HEK293 (cell line): ENCODE measurements around the gene B3GNT8.

Experiments
- CTCF ChIA-PET: fragments of 350-600 bp; formaldehyde crosslinking; extraction: SDS; loops from one replicate; lab custom pipeline; 2021; ENCODE audit warnings: antibody characterized with exemption; lab: Yijun Ruan, JAX
- POLR2A ChIA-PET: fragments of 300-600 bp; formaldehyde crosslinking; extraction: SDS; loops from one replicate; lab custom pipeline; 2020; ENCODE audit warnings: antibody characterized with exemption, inconsistent platforms; lab: Yijun Ruan, JAX
- H3K27ac ChIP-seq: fragments of 200-500 bp; sonication (Bioruptor generic); 2 replicates; pipeline ENCODE4 v1.5.1; 2014; ENCODE audit warnings: low read depth, low read length, control low read depth, inconsistent platforms; ENCODE audit errors: extremely low read depth
- H3K36me3 ChIP-seq, 2 experiments: fragments of 200-500 bp in 1 of 2; sonication (Bioruptor generic) in 1 of 2; 1 replicate in 1 of 2; 2 replicates in 1 of 2; pipeline ENCODE4 v1.5.1; 2014 to 2017; ENCODE audit warnings: inconsistent platforms in 2 of 2, low read length in 2 of 2; ENCODE audit not compliant: control insufficient read depth in 2 of 2, insufficient read depth in 1 of 2
- H3K4me1 ChIP-seq: fragments of 200-500 bp; sonication (Bioruptor generic); 2 replicates; pipeline ENCODE4 v1.5.1; 2014; ENCODE audit warnings: mild to moderate bottlenecking, low read length, inconsistent platforms; ENCODE audit not compliant: control insufficient read depth, insufficient read depth
- H3K4me3 ChIP-seq: 2 replicates; pipeline ENCODE4 v1.5.1; 2011; ENCODE audit warnings: low read depth, mild to moderate bottlenecking, control low read depth, low read length, moderate library complexity
- H3K9me3 ChIP-seq: fragments of 200-500 bp; sonication (Bioruptor generic); 2 replicates; pipeline ENCODE4 v1.5.1; 2014; ENCODE audit warnings: low read depth, low read length, inconsistent platforms; ENCODE audit not compliant: control insufficient read depth, insufficient read depth
- GLIS1 ChIP-seq: fragments of 450-650 bp; formaldehyde crosslinking; IDR thresholded peaks from 2 replicates; pipeline ENCODE4 v1.5.1; 2016; ENCODE audit warnings: missing biosample characterization, missing genetic modification characterization
- HOXA7 ChIP-seq: sonication (generic); formaldehyde crosslinking; IDR thresholded peaks from 2 replicates; pipeline ENCODE4 v1.8.1; 2022; ENCODE audit warnings: missing genetic modification reagents, borderline replicate concordance
- HOXC10 ChIP-seq: sonication (generic); formaldehyde crosslinking; IDR thresholded peaks from 2 replicates; pipeline ENCODE4 v1.8.1; 2023; ENCODE audit warnings: mild to moderate bottlenecking, missing genetic modification reagents
- KLF10 ChIP-seq: fragments of 450-650 bp; IDR thresholded peaks from 2 replicates; pipeline ENCODE4 v1.5.1; 2018; ENCODE audit warnings: missing biosample characterization, mild to moderate bottlenecking, missing genetic modification characterization
- KLF7 ChIP-seq: fragments of 450-650 bp; formaldehyde crosslinking; IDR thresholded peaks from 2 replicates; pipeline ENCODE4 v1.5.1; 2016; ENCODE audit warnings: missing biosample characterization, missing genetic modification characterization, borderline replicate concordance
- OVOL3 ChIP-seq: fragments of 450-650 bp; formaldehyde crosslinking; IDR thresholded peaks from 2 replicates; pipeline ENCODE4 v1.5.1; 2016; ENCODE audit warnings: missing biosample characterization, missing genetic modification characterization
- RBAK ChIP-seq: fragments of 450-650 bp; formaldehyde crosslinking; IDR thresholded peaks from 2 replicates; pipeline ENCODE4 v1.5.1; 2016; ENCODE audit warnings: missing biosample characterization, missing genetic modification characterization
- SP3 ChIP-seq: fragments of 450-650 bp; formaldehyde crosslinking; IDR thresholded peaks from 2 replicates; pipeline ENCODE4 v1.5.1; 2016; ENCODE audit warnings: missing biosample characterization, missing genetic modification characterization
- YY2 ChIP-seq: fragments of 450-650 bp; formaldehyde crosslinking; IDR thresholded peaks from 2 replicates; pipeline ENCODE4 v1.5.1; 2016; ENCODE audit warnings: missing biosample characterization, missing genetic modification characterization
- ZBTB11 ChIP-seq: fragments of 450-650 bp; formaldehyde crosslinking; conservative IDR thresholded peaks from 2 replicates; pipeline ENCODE4 v1.5.1; 2016; ENCODE audit warnings: low read depth, missing biosample characterization, missing genetic modification characterization
- ZNF121 ChIP-seq: fragments of 450-650 bp; formaldehyde crosslinking; IDR thresholded peaks from 2 replicates; pipeline ENCODE4 v1.5.1; 2016; ENCODE audit warnings: missing biosample characterization, missing genetic modification characterization
- ZNF175 ChIP-seq: fragments of 450-650 bp; formaldehyde crosslinking; IDR thresholded peaks from 2 replicates; pipeline ENCODE4 v1.5.1; 2016; ENCODE audit warnings: missing biosample characterization, missing genetic modification characterization
- ZNF19 ChIP-seq: fragments of 450-650 bp; formaldehyde crosslinking; IDR thresholded peaks from 2 replicates; pipeline ENCODE4; 2016; ENCODE audit warnings: missing biosample characterization, missing genetic modification characterization, low read depth
- ZNF223 ChIP-seq: fragments of 450-650 bp; formaldehyde crosslinking; IDR thresholded peaks from 2 replicates; pipeline ENCODE4 v1.5.1; 2016; ENCODE audit warnings: missing biosample characterization, missing genetic modification characterization
- ZNF280D ChIP-seq: fragments of 450-650 bp; formaldehyde crosslinking; IDR thresholded peaks from 2 replicates; pipeline ENCODE4 v1.5.1; 2016; ENCODE audit warnings: missing biosample characterization, missing genetic modification characterization
- ZNF302 ChIP-seq: fragments of 450-650 bp; formaldehyde crosslinking; IDR thresholded peaks from 2 replicates; pipeline ENCODE4 v1.5.1; 2016; ENCODE audit warnings: missing biosample characterization, missing genetic modification characterization, low read depth
- ZNF324 ChIP-seq: fragments of 450-650 bp; formaldehyde crosslinking; IDR thresholded peaks from 2 replicates; pipeline ENCODE4 v1.5.1; 2016; ENCODE audit warnings: missing biosample characterization, missing genetic modification characterization
- ZNF335 ChIP-seq: fragments of 450-650 bp; formaldehyde crosslinking; conservative IDR thresholded peaks from 2 replicates; pipeline ENCODE4 v1.5.1; 2016; ENCODE audit warnings: missing biosample characterization, missing genetic modification characterization
- ZNF37A ChIP-seq: fragments of 450-650 bp; IDR thresholded peaks from 2 replicates; pipeline ENCODE4 v1.5.1; 2018; ENCODE audit warnings: missing biosample characterization, missing genetic modification characterization
- ZNF529 ChIP-seq: fragments of 450-650 bp; formaldehyde crosslinking; IDR thresholded peaks from 2 replicates; pipeline ENCODE4 v1.5.1; 2017; ENCODE audit warnings: missing genetic modification characterization, missing biosample characterization; ENCODE audit not compliant: insufficient replicate concordance
- ZNF654 ChIP-seq: fragments of 450-650 bp; formaldehyde crosslinking; IDR thresholded peaks from 2 replicates; pipeline ENCODE4 v1.5.1; 2016; ENCODE audit warnings: low read depth, missing biosample characterization, missing genetic modification characterization
- ZNF830 ChIP-seq: fragments of 450-650 bp; IDR thresholded peaks from 2 replicates; pipeline ENCODE4 v1.5.0; 2018; ENCODE audit warnings: missing biosample characterization, missing genetic modification characterization, low read depth, mild to moderate bottlenecking, moderate library complexity
- TF ChIP-seq, protein P1 (sequence below): fragments of 450-650 bp; formaldehyde crosslinking; IDR thresholded peaks from 2 replicates; pipeline ENCODE4 v1.5.1; 2017; ENCODE audit warnings: missing biosample characterization, missing genetic modification characterization
- TF ChIP-seq, protein P2 (sequence below): fragments of 450-650 bp; formaldehyde crosslinking; IDR thresholded peaks from 2 replicates; pipeline ENCODE4 v1.5.1; 2016; ENCODE audit warnings: missing biosample characterization, missing genetic modification characterization
- TF ChIP-seq, protein P3 (sequence below): fragments of 450-650 bp; formaldehyde crosslinking; IDR thresholded peaks from 2 replicates; pipeline ENCODE4 v1.5.1; 2016; ENCODE audit warnings: missing biosample characterization, missing genetic modification characterization

B3GNT8 gene

DNA sequence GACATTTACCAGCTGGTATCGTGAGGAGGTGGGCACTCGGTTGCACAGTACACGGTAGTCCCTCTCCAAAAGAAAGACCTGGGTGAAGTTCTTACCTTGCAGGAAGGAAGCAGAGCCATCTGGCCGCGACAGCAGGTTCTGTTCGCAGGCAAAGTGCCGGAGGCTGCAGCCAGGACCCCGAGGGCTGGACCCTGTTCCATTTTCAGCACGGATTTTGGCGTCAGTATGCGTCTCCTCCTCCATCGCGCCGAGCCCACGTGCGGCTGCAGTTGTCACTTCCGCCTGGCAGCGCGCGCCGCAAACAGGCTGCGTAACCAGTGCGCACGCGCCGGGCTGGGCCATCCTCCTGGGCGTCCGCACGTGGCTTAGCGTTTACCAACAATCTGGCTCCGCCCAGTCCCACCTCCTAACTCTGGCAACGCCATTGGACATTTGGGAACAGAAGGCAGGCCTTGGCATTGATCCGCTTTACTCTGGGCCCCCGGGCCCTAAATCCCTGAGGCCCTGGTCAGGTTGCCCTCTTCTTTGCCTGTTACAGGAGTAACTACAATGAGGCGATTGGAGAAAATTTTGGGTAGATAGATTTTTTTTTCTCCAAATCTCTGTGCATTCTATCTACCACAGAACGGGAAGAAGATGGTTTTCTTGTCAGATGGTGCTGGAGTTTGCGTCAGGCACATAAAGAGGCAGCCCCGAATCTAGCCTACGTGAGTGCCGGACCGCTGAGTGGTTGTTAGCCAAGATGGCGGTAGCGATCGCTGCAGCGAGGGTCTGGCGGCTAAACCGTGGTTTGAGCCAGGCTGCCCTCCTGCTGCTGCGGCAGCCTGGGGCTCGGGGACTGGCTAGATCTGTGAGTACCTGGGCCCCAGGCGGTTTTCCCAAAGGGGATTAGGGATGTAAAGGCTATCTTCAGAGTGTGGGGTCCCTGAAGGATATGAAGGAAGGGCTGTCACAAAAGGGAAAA, 29.8 kb downstream of the B3GNT8 start, which contains the start of the genes BCKDHA and EXOSC5:
Gene BCKDHA, plus strand, starts transcription at position 733 of the 964 bp plus-strand sequence. Its CDS starts 10 bp downstream, at position 743.
Gene EXOSC5, minus strand, starts transcription at position 274 of the 964 bp plus-strand sequence. Its CDS starts 31 bp downstream, at position 243.
- H3K9me3 ChIP-seq, result no peaks in the 10 kb centered on the region
- POLR2A ChIA-PET, result interaction anchor here (1.9 kb wide), 1 partner anchor 34 kb away, joined by 8 read pairs; the partner anchor contains the start of gene B9D2
- peaks cover 0 to 9% of the 10 kb centered on the region in 2 experiments; a peak in 1 of 3 replicates for H3K36me3 ChIP-seq
- CTCF ChIA-PET, result interaction anchor here (0.8 to 1.6 kb wide), 3 partner anchors 11 to 245 kb away, joined by 3 to 9 read pairs (median 5); no protein-coding TSS in a partner anchor
- H3K4me3 ChIP-seq, result peak within 1 kb of the TSS; percentile 79
- H3K4me1 ChIP-seq, result peaks cover 11% of the 10 kb centered on the region; the same call in 1 of the 2 replicates
- peak within 1 kb of the TSS; percentile 91 for H3K27ac ChIP-seq
- TF ChIP-seq ZNF19 (tag by site-specific recombination) (no peak), ZNF830 (tag by site-specific recombination) (no peak), RBAK (tag by site-specific recombination) (0 out of 2 replicates have a peak, but pooled peaks have one; percentile 8), GLIS1 (tag by site-specific recombination) (peak; percentile 40), YY2 (tag by site-specific recombination) (peak; percentile 95), HOXA7 (CRISPR knock-in tag) (no peak), KLF10 (tag by site-specific recombination) (peak; percentile 98), KLF7 (tag by site-specific recombination) (no peak), SP3 (peak; percentile 99), ZNF302 (tag by site-specific recombination) (no peak), ZNF121 (no peak), ZNF654 (tag by site-specific recombination) (no peak), HOXC10 (CRISPR knock-in tag) (no peak), ZNF37A (no peak), ZNF175 (no peak), ZNF324 (peak; percentile 82; the same call in 1 of the 2 replicates), ZNF335 (tag by site-specific recombination) (peak; percentile 100), ZNF280D (0 out of 2 replicates have a peak, but pooled peaks have one; percentile 22), ZNF223 (tag by site-specific recombination) (no peak), ZBTB11 (tag by site-specific recombination) (peak; percentile 26), ZNF529 (tag by site-specific recombination) (no peak), OVOL3 (tag by site-specific recombination) (peak; percentile 66; the same call in 1 of the 2 replicates)
- TF ChIP-seq, protein P1, sequence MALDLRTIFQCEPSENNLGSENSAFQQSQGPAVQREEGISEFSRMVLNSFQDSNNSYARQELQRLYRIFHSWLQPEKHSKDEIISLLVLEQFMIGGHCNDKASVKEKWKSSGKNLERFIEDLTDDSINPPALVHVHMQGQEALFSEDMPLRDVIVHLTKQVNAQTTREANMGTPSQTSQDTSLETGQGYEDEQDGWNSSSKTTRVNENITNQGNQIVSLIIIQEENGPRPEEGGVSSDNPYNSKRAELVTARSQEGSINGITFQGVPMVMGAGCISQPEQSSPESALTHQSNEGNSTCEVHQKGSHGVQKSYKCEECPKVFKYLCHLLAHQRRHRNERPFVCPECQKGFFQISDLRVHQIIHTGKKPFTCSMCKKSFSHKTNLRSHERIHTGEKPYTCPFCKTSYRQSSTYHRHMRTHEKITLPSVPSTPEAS (tag by site-specific recombination), result no peak
- TF ChIP-seq, protein P2, sequence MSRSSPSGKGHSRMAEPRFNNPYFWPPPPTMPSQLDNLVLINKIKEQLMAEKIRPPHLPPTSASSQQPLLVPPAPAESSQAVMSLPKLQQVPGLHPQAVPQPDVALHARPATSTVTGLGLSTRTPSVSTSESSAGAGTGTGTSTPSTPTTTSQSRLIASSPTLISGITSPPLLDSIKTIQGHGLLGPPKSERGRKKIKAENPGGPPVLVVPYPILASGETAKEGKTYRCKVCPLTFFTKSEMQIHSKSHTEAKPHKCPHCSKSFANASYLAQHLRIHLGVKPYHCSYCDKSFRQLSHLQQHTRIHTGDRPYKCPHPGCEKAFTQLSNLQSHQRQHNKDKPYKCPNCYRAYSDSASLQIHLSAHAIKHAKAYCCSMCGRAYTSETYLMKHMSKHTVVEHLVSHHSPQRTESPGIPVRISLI (tag by site-specific recombination), result no peak
- TF ChIP-seq, protein P3, sequence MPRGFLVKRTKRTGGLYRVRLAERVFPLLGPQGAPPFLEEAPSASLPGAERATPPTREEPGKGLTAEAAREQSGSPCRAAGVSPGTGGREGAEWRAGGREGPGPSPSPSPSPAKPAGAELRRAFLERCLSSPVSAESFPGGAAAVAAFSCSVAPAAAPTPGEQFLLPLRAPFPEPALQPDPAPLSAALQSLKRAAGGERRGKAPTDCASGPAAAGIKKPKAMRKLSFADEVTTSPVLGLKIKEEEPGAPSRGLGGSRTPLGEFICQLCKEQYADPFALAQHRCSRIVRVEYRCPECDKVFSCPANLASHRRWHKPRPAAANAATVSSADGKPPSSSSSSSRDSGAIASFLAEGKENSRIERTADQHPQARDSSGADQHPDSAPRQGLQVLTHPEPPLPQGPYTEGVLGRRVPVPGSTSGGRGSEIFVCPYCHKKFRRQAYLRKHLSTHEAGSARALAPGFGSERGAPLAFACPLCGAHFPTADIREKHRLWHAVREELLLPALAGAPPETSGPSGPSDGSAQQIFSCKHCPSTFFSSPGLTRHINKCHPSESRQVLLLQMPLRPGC (tag by site-specific recombination), result 0 out of 2 replicates have a peak, but pooled peaks have one; percentile 15
